ENCODE data around the gene TMEM63B. TPM values are rescaled to one million over a fixed set of nuclear protein-coding genes. Genes with fewer than 3 reads are reported as not detected.
A peak's percentile ranks its signal among the peaks of the same experiment; 100 is the strongest.

The TMEM63B gene
- polyA plus RNA-seq, 1 donor: 34.4 TPM

DNA sequence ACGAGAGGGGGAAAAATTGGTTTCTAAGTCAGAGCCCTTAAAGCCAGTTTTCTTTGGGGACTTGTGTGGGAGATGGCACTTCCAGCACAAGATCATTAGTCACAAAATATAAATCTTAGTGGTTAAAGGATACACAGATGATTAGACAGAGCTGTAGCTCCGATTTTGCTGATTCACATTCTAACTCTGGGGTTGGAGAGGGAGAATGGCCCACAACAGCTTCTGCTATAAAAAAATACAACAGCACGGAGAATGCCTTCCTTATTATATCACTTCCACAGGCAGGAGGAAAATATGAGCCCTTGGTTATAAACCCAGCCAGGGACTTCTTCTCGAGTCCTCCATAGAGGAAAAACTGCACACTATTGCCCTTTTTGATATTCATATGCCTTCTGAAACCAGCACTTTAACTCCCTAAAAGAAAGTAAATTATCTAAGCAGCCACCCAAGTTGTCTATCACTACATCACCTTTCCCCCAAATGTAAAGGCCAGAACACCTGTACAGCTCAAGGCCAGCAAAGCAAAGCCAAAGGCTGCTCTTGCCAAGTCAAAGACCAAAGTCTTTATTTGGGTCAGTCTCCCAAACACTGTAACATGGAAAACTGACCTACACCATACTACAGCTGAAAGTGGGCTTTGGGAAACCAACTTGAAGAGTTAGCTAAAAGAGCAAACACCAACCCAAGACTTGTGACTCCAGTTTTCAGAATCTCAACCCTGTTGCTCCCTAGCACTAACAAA, 10.5 kb upstream of the TMEM63B start:
- WGBS (ENCODE audit: insufficient coverage, low lambda C conversion rate): no CpG with 5 or more reads among the region's 4 CpGs
- Histone ChIP-seq H3K9me3 (ENCODE audit: control insufficient read depth, low read depth, low read length) (no peaks in the 10 kb centered on the region), H3K4me3 (ENCODE audit: low read length) (no peak overlapping the region), H3K27ac (ENCODE audit: low read length) (peak overlapping the region; percentile 41), H3K27me3 (ENCODE audit: control insufficient read depth, insufficient read depth, low read length) (no peaks in the 10 kb centered on the region), H3K4me1 (ENCODE audit: control insufficient read depth, insufficient read depth, low read length) (peaks cover 34% of the 10 kb centered on the region), H3K36me3 (ENCODE audit: control insufficient read depth, insufficient read depth, low read length) (peaks cover 19% of the 10 kb centered on the region)
- DNase-seq: peak in 1 of 2 donors; percentile 38

DNA sequence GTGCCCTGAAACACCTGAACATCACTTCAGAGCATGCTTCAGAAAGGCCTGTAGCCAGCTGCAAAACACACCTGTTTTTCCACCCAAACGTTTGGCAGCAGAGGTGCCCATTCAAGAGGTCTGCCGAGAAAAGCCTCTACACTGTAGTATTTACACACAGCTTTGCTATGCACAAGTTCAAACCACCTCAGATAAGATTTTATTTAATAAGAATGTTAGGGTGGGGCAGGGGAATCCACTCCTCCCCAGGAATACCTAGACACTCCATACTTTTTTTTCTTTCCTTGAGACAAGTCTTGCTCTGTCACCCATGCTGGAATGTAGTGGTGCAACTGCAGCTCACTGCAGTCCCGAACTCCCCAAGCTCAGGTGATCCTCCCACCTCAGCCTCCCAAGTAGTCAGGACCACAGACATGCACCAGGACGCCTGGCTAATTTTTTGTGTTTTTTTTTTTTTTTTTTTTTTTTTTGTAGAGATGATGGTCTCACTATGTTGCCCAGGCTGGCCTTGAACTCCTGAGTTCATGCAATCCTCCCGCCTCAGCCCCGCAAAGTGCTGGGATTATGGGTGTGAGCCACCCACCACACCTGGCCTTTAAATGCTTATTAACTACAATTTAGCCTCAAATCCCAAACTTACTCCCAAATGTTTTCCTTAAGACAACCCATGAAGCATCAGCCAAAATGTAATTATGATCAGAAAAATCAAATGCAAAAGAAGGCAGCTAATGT, 9.8 kb upstream of the TMEM63B start:
- Histone ChIP-seq H3K4me3 (ENCODE audit: low read length) (no peak overlapping the region), H3K36me3 (ENCODE audit: control insufficient read depth, insufficient read depth, low read length) (peaks cover 19% of the 10 kb centered on the region), H3K4me1 (ENCODE audit: control insufficient read depth, insufficient read depth, low read length) (peaks cover 28% of the 10 kb centered on the region), H3K27ac (ENCODE audit: low read length) (peak overlapping the region; percentile 41), H3K9me3 (ENCODE audit: control insufficient read depth, low read depth, low read length) (no peaks in the 10 kb centered on the region), H3K27me3 (ENCODE audit: control insufficient read depth, insufficient read depth, low read length) (no peaks in the 10 kb centered on the region)
- no CpG with 5 or more reads among the region's 6 CpGs for WGBS (ENCODE audit: insufficient coverage, low lambda C conversion rate)
- DNase-seq: peak in 1 of 2 donors; percentile 38

DNA sequence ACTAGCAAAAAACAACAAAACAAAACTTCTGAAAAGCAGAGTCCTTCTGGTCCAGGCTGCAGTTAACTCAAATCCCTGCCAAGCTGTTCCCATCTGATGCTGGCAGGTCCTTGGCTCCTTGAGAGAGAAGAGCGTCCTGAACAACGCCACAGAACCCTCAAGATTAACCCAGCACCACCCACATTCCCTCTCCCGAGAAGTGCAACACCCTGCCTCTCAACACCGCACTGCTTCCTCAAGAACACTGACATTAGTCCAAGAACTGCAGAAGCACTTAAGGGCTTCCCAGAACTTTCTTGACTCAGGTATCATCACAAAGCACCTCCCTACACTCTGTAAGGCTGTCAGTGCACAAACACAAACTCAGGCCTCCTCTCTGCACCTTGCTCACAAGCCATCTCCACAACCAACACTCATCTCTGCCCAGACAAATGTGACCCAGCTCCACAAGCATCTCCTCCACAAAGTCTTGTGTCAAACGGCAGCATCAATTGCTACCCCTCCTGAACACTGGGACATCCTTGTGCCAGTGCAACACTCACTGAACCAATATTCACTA, 7.6 kb upstream of the TMEM63B start:
- H3K4me3 ChIP-seq (ENCODE audit: low read length): no peak overlapping the region
- DNase-seq: no peak
- no CpG with 5 or more reads among the region's 5 CpGs for WGBS (ENCODE audit: insufficient coverage, low lambda C conversion rate)
- H3K27ac ChIP-seq (ENCODE audit: low read length): no peak overlapping the region
- H3K36me3 ChIP-seq (ENCODE audit: control insufficient read depth, insufficient read depth, low read length): peaks cover 5% of the 10 kb centered on the region
- no peaks in the 10 kb centered on the region for H3K27me3 ChIP-seq (ENCODE audit: control insufficient read depth, insufficient read depth, low read length)
- H3K9me3 ChIP-seq (ENCODE audit: control insufficient read depth, low read depth, low read length): no peaks in the 10 kb centered on the region
- H3K4me1 ChIP-seq (ENCODE audit: control insufficient read depth, insufficient read depth, low read length): peaks cover 35% of the 10 kb centered on the region

DNA sequence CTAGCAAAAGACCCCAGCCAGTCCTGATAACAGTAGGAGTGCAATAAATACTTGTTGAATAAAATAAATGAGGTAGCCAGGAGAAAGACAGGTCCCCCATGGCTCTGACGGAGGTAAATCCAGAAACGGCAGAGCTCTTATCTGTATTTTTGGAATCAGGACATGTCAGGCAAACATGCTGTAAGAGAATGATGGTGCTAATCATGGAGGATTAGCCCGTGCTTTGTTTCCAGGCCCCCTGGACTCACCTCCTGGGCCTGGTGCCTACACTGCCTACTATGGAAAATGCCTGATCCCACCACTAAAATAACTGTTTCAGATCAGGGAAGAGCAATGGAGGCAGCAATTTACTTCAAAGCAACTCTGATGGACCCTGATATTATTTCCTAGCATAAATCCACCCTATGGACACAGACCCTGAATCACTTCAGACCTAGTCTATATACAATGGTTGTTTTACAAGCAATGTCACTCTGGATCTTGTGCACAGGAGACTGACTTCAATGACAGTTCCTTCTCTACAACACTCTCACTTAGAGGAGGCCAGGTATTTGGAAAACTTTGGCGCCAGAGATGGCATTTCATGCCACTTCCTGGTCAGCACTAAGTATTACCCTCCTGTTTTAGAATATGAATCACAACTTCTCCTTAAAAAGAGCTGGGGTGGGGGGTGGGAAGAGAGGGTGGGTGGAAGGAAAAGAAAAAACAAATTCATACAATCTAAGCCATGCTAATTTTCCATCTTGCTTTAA, 6.5 kb upstream of the TMEM63B start:
- Histone ChIP-seq H3K27ac (ENCODE audit: low read length) (no peak overlapping the region), H3K27me3 (ENCODE audit: control insufficient read depth, insufficient read depth, low read length) (no peaks in the 10 kb centered on the region), H3K4me1 (ENCODE audit: control insufficient read depth, insufficient read depth, low read length) (peaks cover 36% of the 10 kb centered on the region), H3K9me3 (ENCODE audit: control insufficient read depth, low read depth, low read length) (no peaks in the 10 kb centered on the region), H3K36me3 (ENCODE audit: control insufficient read depth, insufficient read depth, low read length) (peaks cover 1% of the 10 kb centered on the region), H3K4me3 (ENCODE audit: low read length) (no peak overlapping the region)
- DNase-seq: no peak
- WGBS (ENCODE audit: insufficient coverage, low lambda C conversion rate): 100% methylated on average over 1 of the region's 4 CpGs

DNA sequence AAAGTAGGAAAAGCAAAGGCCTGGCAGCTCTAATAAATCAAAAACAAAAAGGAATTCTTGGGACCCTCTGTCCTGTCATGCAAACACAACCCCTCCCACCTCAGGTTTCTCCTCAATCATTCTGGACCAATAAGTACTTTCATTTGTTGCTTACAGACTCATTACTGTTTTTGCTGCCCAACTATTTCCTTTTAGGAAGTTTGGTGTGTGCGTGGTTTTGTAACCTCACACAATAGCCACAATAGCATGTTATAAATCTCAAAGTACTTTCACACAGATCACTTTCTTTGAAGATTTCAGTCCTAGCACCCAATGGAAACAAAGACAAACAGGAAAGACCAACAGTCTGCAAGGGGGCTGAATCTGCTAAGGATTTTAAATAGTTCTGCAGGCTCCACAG, 4.6 kb upstream of the TMEM63B start:
- WGBS (ENCODE audit: insufficient coverage, low lambda C conversion rate): no CpG with 5 or more reads among the region's 1 CpG
- Histone ChIP-seq H3K27me3 (ENCODE audit: control insufficient read depth, insufficient read depth, low read length) (no peaks in the 10 kb centered on the region), H3K36me3 (ENCODE audit: control insufficient read depth, insufficient read depth, low read length) (no peaks in the 10 kb centered on the region), H3K27ac (ENCODE audit: low read length) (no peak overlapping the region), H3K9me3 (ENCODE audit: control insufficient read depth, low read depth, low read length) (no peaks in the 10 kb centered on the region), H3K4me3 (ENCODE audit: low read length) (no peak overlapping the region), H3K4me1 (ENCODE audit: control insufficient read depth, insufficient read depth, low read length) (peaks cover 17% of the 10 kb centered on the region)
- no peak for DNase-seq

DNA sequence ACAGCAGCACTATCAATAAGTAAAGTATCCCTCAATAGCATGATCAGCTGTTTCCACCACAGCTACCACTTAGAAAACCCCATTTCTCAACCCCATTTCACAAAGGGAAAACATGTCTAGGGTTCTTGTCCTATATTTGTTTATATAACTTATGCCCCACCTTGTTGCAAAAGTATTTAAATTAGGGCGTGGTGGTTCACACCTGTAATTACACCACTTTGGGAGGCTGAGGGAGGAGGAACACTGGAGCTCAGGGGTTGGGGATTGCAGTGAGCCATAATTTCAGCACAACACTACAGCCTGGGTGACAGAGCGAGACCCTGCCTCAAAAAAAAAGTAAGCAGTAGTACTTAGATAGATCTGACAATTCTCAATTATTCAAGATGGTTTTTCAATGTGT, 3.8 kb upstream of the TMEM63B start:
- no peak overlapping the region for H3K27ac ChIP-seq (ENCODE audit: low read length)
- no CpG with 5 or more reads among the region's 2 CpGs for WGBS (ENCODE audit: insufficient coverage, low lambda C conversion rate)

DNA sequence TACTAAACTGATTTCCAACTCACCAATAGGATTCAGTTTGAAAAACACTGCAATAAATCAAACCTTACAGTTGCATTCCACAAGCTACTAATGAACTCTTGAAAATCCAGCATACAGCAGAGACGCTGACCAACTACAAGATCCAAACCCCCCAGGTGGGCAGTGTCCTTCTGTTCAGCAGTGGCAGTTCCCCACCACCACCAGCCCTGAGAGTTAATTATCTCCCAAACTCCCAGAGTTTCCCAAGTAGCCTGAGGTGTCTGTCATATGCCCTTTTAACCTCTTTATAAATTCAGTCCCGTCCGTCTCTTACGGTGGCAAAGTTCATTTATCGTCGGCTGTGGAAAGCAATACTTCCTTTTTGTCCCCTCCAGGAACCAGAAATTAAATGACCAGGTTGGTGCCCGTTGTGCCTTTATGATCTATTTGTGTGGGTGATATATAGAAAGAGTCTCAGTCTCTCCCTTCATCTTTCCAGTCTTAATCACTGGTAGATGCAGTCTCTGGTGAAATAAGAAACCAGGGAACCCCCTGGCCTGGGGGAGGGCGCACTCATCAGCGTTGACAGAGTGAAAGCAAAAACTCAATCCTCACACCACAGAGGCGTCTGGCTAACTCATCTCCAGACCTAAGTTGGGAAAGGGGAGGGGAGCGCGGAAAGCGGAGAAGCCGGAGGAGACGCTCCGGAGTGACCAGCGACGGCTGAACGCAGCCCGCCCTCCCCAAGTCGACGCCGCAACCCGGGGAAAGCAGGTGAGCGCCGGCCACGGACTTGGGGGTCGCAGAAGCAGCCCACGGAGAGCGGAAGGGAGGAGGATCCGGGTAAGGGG, 819 bp upstream of the TMEM63B start:
- WGBS (ENCODE audit: insufficient coverage, low lambda C conversion rate): 0% methylated on average over 3 of the region's 31 CpGs
- peak overlapping the region; percentile 81 for H3K4me3 ChIP-seq (ENCODE audit: low read length)
- H3K4me1 ChIP-seq (ENCODE audit: control insufficient read depth, insufficient read depth, low read length): peaks cover 18% of the 10 kb centered on the region
- no peaks in the 10 kb centered on the region for H3K27me3 ChIP-seq (ENCODE audit: control insufficient read depth, insufficient read depth, low read length)
- H3K9me3 ChIP-seq (ENCODE audit: control insufficient read depth, low read depth, low read length): peaks cover 2% of the 10 kb centered on the region
- H3K36me3 ChIP-seq (ENCODE audit: control insufficient read depth, insufficient read depth, low read length): no peaks in the 10 kb centered on the region
- peak overlapping the region; percentile 81 for H3K27ac ChIP-seq (ENCODE audit: low read length)
- peak; percentile 48 to 77 for DNase-seq

More for the DNA sequence above, 3.8 kb upstream of the TMEM63B start:
- DNase-seq: no peak
- Histone ChIP-seq H3K4me1 (ENCODE audit: control insufficient read depth, insufficient read depth, low read length) (peaks cover 19% of the 10 kb centered on the region), H3K36me3 (ENCODE audit: control insufficient read depth, insufficient read depth, low read length) (no peaks in the 10 kb centered on the region), H3K9me3 (ENCODE audit: control insufficient read depth, low read depth, low read length) (peaks cover 2% of the 10 kb centered on the region), H3K4me3 (ENCODE audit: low read length) (no peak overlapping the region), H3K27me3 (ENCODE audit: control insufficient read depth, insufficient read depth, low read length) (no peaks in the 10 kb centered on the region)

DNA sequence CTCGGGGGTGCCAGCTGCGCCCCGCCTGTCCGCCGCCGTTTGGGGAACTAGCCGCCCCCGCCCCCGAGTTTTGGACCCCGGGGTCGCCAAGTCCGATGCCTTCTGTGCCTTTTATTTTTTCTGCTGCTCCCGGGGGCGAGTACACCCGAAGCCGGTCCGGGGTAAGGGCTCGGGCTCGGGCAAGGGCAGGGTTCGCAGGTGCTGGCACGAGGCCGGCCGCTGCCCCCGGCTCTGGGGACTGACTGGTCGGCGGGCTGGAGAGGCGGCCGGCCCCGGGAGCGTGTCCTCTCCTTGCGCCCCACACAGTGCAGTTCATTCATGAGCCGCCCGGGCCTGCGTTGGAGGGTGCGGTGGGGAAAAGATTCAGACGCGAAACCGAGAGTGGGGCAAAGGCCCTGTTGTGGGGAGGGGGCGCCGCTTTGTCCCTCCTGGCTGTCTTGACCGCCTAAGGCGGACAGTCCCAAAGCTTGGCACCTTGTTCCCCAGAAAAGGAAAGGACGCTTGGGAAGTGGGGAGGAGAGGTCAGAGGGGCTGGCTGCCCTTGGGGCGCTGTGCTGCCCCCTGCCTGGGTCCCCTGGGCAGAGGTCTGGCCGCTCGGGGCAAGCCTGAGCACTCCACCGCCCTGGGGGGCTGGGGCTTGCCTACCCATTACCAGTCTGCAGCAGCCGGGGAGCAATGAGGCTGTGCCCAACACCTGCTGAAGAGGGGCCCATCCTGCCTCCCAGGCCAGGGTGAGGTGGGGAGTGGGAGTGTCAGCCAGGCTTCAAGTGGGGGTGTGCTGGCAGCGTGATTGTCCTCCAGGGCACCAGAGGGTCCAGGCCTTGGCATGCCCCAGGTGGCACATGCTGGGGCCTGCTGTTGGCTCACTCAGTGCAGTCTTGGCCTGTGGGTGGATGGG, 915 bp downstream of the TMEM63B start:
- WGBS (ENCODE audit: insufficient coverage, low lambda C conversion rate): no CpG with 5 or more reads among the region's 49 CpGs
- H3K4me3 ChIP-seq (ENCODE audit: low read length): peak overlapping the region; percentile 96
- no peak overlapping the region for H3K27ac ChIP-seq (ENCODE audit: low read length)
- peak in 1 of 2 donors; percentile 53 for DNase-seq
- no peaks in the 10 kb centered on the region for H3K36me3 ChIP-seq (ENCODE audit: control insufficient read depth, insufficient read depth, low read length)
- peaks cover 2% of the 10 kb centered on the region for H3K9me3 ChIP-seq (ENCODE audit: control insufficient read depth, low read depth, low read length)
- peaks cover 29% of the 10 kb centered on the region for H3K4me1 ChIP-seq (ENCODE audit: control insufficient read depth, insufficient read depth, low read length)
- no peaks in the 10 kb centered on the region for H3K27me3 ChIP-seq (ENCODE audit: control insufficient read depth, insufficient read depth, low read length)

DNA sequence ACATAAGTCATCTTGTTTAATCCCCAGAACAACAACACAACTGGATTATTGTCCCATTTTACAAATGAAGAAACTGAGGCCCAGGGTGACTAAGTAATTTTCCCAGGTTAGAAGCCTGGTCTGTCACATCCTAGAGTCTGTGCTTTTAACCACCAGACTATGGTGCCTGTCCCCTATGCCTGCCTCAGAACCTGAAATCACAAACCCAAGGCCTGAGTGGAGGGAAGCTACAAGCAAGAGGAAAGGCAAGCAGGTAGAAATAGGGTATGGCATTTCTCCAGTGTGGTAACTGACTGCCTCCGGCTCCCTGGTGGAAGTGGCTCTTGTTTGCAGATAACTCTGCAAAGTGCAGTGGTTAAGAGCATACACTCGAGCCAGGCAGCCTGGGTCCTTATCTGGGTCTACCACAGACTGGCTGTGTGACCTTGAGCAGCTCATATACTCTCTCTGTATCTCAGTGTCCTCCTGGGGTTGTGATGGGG, 2.5 kb downstream of the TMEM63B start:
- Histone ChIP-seq H3K27ac (ENCODE audit: low read length) (no peak overlapping the region), H3K36me3 (ENCODE audit: control insufficient read depth, insufficient read depth, low read length) (peaks cover 7% of the 10 kb centered on the region), H3K4me3 (ENCODE audit: low read length) (no peak overlapping the region), H3K27me3 (ENCODE audit: control insufficient read depth, insufficient read depth, low read length) (no peaks in the 10 kb centered on the region), H3K9me3 (ENCODE audit: control insufficient read depth, low read depth, low read length) (peaks cover 2% of the 10 kb centered on the region), H3K4me1 (ENCODE audit: control insufficient read depth, insufficient read depth, low read length) (peaks cover 34% of the 10 kb centered on the region)
- no peak for DNase-seq
- WGBS (ENCODE audit: insufficient coverage, low lambda C conversion rate): no CpG with 5 or more reads among the region's 2 CpGs

Data from large intestine (tissue), 3 donors.